ENCODE data around the gene COPA.

Gene COPA

DNA sequence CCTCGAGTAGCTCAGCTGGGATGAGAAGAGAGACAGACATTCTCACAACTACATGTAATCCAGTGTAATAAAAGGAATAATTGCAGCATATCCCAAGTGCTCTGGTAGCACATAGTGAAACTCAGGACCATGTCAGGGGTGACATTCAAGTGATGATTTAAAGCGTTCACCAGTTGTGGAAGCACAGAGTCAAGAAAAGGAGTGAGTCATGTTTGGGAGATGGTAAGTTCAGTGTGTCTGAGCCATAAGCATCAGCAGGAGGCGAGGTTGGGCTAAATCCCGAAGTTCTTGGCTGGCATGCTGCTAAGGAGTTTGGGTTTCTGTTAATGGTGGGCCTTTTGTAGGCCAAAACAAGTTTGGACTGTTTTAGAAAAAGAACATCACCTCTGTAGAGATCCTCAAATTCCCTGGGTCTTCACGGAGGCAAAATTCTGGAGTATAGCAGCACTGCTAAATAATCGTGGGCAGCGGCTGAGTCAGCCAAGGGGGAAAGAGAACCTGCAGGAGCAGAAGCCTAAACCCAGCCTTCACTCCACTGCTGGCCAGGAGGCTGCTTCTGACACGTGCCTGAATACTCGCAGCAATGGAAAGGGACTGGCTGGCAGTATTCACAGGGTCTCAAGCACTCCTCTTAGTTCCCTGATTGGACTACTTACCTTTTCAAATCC is 16.6 kb upstream of the COPA start:
- Histone ChIP-seq H3K4me3 (ENCODE audit: low read length) (no peak overlapping the region), H3K27ac (ENCODE audit: low read depth, low read length) (no peak overlapping the region), H3K36me3 (ENCODE audit: control insufficient read depth, insufficient read depth, low read length) (peaks cover 27% of the 10 kb centered on the region), H3K27me3 (ENCODE audit: control insufficient read depth, insufficient read depth, low read length) (no peaks in the 10 kb centered on the region), H3K9ac (ENCODE audit: low read length) (no peak overlapping the region), H3K4me1 (ENCODE audit: control insufficient read depth, insufficient read depth, low read length) (no peaks in the 10 kb centered on the region)

DNA sequence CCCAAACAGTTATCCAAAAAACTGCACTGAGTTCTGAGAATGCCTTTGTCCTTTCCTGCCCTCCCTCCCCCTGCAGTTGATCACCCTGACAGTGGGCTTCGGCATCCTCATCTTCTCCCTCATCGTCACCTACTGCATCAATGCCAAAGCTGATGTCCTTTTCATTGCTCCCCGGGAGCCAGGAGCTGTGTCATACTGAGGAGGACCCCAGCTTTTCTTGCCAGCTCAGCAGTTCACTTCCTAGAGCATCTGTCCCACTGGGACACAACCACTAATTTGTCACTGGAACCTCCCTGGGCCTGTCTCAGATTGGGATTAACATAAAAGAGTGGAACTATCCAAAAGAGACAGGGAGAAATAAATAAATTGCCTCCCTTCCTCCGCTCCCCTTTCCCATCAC is 15.0 kb upstream of the COPA start:
- H3K4me1 ChIP-seq (ENCODE audit: control insufficient read depth, insufficient read depth, low read length): no peaks in the 10 kb centered on the region
- H3K27ac ChIP-seq (ENCODE audit: low read depth, low read length): no peak overlapping the region
- H3K27me3 ChIP-seq (ENCODE audit: control insufficient read depth, insufficient read depth, low read length): no peaks in the 10 kb centered on the region
- H3K36me3 ChIP-seq (ENCODE audit: control insufficient read depth, insufficient read depth, low read length): peaks cover 40% of the 10 kb centered on the region
- H3K4me3 ChIP-seq (ENCODE audit: low read length): no peak overlapping the region
- H3K9ac ChIP-seq (ENCODE audit: low read length): no peak overlapping the region

DNA sequence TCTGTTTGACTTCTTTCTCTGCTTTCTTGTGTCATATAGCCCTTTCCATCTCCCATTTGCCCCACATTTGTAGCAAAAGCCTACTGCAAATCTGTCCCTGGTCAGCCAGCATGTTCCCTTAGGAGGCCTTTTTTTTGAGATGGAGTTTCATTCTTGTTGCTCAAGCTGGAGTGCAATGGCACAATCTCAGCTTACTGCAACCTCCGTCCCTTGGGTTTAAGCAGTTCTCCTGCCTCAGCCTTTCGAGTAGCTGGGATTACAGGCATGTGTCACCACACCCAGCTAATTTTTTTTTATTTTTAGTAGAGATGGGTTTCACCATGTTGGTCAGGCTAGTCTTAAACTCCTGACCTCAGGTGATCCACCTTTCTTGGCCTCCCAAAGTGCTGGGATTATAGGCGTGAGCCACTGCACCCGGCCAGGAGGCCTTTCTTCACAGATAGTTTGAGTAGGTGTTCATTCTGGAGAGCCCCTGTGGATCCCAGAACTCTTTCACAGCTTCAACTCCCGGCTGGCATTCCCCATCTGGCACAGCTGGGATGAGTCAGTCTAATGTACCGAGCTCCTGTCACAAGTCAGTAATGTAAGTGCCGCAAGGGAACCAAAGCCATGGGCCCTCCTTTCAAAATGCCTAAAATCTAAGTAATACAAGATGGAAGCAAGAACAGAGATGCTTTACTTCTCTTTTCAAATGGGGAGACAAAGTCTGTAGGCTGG is 14.4 kb upstream of the COPA start:
- peaks cover 46% of the 10 kb centered on the region for H3K36me3 ChIP-seq (ENCODE audit: control insufficient read depth, insufficient read depth, low read length)
- H3K27me3 ChIP-seq (ENCODE audit: control insufficient read depth, insufficient read depth, low read length): no peaks in the 10 kb centered on the region
- no peak overlapping the region for H3K9ac ChIP-seq (ENCODE audit: low read length)
- H3K4me3 ChIP-seq (ENCODE audit: low read length): no peak overlapping the region
- no peaks in the 10 kb centered on the region for H3K4me1 ChIP-seq (ENCODE audit: control insufficient read depth, insufficient read depth, low read length)
- H3K27ac ChIP-seq (ENCODE audit: low read depth, low read length): no peak overlapping the region

DNA sequence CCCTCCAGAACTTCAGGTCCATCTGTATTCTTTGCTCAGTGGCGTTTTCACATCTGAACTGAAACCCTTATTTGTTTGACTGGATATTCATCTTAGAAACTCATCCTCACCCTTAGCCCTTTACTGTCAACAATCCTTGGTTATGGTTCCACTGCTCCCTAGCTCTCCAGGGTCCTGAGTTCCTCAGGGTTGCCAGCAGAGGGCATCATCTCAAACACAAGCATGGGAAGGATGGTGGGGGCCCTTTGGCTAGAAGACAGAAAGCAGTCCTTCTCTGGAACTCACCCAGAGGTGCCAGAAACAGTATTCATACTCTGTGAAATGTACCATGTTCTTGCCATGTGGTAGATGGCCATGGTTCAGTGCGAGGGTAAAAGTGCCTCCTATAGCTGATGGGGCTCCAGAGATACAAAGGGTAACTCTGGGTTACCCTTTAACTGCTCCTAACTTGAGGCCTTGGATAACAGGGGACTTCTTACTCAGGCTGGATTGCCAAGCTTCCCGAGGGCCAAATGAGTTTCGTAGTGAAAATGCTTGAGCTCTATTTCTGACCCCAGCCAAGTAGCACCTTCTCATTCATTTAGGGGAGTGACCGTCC is 11.4 kb upstream of the COPA start:
- peaks cover 66% of the 10 kb centered on the region for H3K36me3 ChIP-seq (ENCODE audit: control insufficient read depth, insufficient read depth, low read length)
- H3K4me1 ChIP-seq (ENCODE audit: control insufficient read depth, insufficient read depth, low read length): no peaks in the 10 kb centered on the region
- no peak overlapping the region for H3K27ac ChIP-seq (ENCODE audit: low read depth, low read length)
- no peak overlapping the region for H3K4me3 ChIP-seq (ENCODE audit: low read length)
- H3K27me3 ChIP-seq (ENCODE audit: control insufficient read depth, insufficient read depth, low read length): no peaks in the 10 kb centered on the region
- H3K9ac ChIP-seq (ENCODE audit: low read length): no peak overlapping the region

DNA sequence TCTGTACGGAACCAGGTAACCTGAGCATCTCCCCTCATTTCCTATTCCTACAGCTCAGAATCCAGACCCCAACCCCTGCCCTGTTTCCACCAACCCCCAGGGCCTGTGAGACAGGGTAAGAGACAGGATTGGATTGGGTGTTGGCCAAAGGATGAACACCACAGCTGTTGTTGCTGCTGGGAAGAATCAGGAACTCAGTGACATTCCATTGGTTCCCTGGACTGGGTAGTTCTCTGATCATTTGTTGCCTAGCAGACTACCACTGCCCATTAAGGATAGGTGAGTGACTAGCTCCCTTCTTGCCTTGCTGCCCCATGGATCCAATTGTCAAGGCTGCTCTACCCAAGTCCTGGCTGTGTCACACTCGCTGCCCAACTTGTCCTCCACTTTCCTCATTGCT is 10.2 kb upstream of the COPA start:
- Histone ChIP-seq H3K4me1 (ENCODE audit: control insufficient read depth, insufficient read depth, low read length) (no peaks in the 10 kb centered on the region), H3K4me3 (ENCODE audit: low read length) (no peak overlapping the region), H3K36me3 (ENCODE audit: control insufficient read depth, insufficient read depth, low read length) (peaks cover 75% of the 10 kb centered on the region), H3K9ac (ENCODE audit: low read length) (no peak overlapping the region), H3K27me3 (ENCODE audit: control insufficient read depth, insufficient read depth, low read length) (no peaks in the 10 kb centered on the region), H3K27ac (ENCODE audit: low read depth, low read length) (no peak overlapping the region)

DNA sequence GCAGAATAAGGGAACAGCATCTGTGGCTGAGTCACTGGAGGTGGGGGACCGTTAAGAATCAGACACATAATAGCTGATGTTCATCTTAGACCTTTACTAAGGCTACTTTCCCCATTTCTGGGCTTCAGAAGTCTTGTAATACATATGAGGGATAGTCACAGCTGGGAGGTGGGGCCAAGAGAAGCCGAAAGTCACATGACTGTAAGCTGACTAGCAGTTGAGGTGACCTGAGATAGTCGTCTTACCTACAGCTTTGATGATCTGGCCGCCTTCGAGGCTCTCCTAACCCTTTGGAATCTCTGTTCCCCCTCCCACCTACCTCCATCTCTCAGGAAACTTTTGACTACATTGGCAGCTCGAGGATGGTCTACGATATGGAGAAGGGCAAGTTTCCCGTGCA is 9.5 kb upstream of the COPA start:
- no peaks in the 10 kb centered on the region for H3K27me3 ChIP-seq (ENCODE audit: control insufficient read depth, insufficient read depth, low read length)
- peaks cover 69% of the 10 kb centered on the region for H3K36me3 ChIP-seq (ENCODE audit: control insufficient read depth, insufficient read depth, low read length)
- H3K27ac ChIP-seq (ENCODE audit: low read depth, low read length): no peak overlapping the region
- no peak overlapping the region for H3K4me3 ChIP-seq (ENCODE audit: low read length)
- no peak overlapping the region for H3K9ac ChIP-seq (ENCODE audit: low read length)
- no peaks in the 10 kb centered on the region for H3K4me1 ChIP-seq (ENCODE audit: control insufficient read depth, insufficient read depth, low read length)

DNA sequence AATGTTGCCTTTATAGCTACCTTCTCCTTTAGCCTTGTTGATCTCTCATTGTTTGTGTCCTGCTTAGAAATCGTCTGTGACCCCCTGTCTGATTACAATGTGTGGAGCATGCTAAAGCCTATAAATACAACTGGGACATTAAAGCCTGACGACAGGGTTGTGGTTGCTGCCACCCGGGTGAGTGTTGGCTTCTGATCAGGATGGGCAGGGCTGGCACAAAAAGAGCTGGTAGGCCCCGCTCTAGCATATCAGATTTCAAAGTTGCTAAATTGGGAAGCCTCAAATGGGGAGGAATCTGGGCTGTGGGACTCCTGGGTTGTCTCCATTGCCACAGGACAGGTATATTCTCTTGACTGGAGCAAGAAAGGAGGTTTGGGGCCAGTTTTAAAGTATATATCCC is 8.6 kb upstream of the COPA start:
- Histone ChIP-seq H3K4me1 (ENCODE audit: control insufficient read depth, insufficient read depth, low read length) (no peaks in the 10 kb centered on the region), H3K4me3 (ENCODE audit: low read length) (no peak overlapping the region), H3K27ac (ENCODE audit: low read depth, low read length) (no peak overlapping the region), H3K36me3 (ENCODE audit: control insufficient read depth, insufficient read depth, low read length) (peaks cover 66% of the 10 kb centered on the region), H3K27me3 (ENCODE audit: control insufficient read depth, insufficient read depth, low read length) (no peaks in the 10 kb centered on the region), H3K9ac (ENCODE audit: low read length) (no peak overlapping the region)

DNA sequence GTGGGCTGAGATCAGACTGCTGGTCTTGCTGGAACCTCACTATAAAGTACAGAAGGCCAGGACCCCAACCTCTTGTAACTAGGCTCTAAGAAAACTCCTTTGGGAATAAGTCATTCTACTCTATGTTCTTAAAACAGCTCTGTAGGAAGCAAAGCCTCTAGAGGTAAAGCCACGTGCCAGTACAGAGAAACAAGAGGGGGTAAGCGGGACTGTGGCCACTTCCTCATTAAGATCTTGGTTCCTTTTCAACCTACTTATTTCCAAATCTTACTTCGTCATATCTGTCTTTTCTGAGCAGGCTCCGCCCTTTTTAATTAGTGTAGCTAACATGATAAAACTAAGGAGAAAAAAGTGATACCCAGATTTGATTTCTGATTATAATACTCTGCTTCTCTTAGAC is 3.9 kb upstream of the COPA start:
- Histone ChIP-seq H3K4me1 (ENCODE audit: control insufficient read depth, insufficient read depth, low read length) (no peaks in the 10 kb centered on the region), H3K36me3 (ENCODE audit: control insufficient read depth, insufficient read depth, low read length) (peaks cover 32% of the 10 kb centered on the region), H3K9ac (ENCODE audit: low read length) (no peak overlapping the region), H3K27me3 (ENCODE audit: control insufficient read depth, insufficient read depth, low read length) (no peaks in the 10 kb centered on the region), H3K27ac (ENCODE audit: low read depth, low read length) (no peak overlapping the region), H3K4me3 (ENCODE audit: low read length) (no peak overlapping the region)

DNA sequence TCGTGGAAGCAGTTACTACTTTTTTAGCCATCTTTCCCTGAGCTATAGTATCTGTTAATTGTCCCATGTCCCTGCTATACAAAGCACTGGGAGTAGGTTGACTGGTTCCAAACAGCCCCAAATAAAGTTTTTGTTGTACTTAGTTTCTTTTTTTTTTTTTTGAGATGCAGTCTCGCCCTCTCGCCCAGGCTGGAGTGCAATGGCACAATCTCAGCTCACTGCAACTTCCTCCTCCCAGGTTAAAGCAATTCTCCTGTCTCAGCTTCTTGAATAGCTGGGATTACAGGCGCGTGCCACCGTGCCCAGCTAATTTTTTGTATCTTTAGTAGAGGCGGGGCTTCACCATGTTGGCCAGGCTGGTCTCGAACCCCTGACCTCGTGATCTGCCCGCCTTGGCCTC is 3.4 kb upstream of the COPA start:
- no peak overlapping the region for H3K4me3 ChIP-seq (ENCODE audit: low read length)

DNA sequence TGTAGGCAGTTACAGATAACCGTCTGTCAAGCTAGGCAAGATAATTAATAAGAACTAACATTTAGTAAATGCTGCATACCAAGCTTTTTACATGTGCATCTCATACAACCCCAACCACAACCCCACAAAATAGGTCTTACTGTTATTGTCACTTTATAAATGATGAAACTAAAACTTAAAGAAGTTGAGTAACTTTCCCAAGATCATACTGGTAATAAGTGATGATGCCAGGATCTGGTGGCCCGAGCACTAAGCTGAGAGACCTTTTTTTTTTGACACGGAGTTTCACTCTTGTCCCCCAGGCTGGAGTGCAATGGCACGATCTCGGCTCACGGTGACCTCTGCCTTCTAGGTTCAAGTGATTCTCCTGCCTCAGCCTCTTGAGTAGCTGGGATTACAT is 1.9 kb upstream of the COPA start:
- H3K9ac ChIP-seq (ENCODE audit: low read length): no peak overlapping the region
- H3K4me3 ChIP-seq (ENCODE audit: low read length): no peak overlapping the region
- no peaks in the 10 kb centered on the region for H3K27me3 ChIP-seq (ENCODE audit: control insufficient read depth, insufficient read depth, low read length)
- H3K36me3 ChIP-seq (ENCODE audit: control insufficient read depth, insufficient read depth, low read length): peaks cover 17% of the 10 kb centered on the region
- H3K27ac ChIP-seq (ENCODE audit: low read depth, low read length): no peak overlapping the region
- peaks cover 3% of the 10 kb centered on the region for H3K4me1 ChIP-seq (ENCODE audit: control insufficient read depth, insufficient read depth, low read length)

More for the DNA sequence above, 3.4 kb upstream of the COPA start:
- no peak overlapping the region for H3K27ac ChIP-seq (ENCODE audit: low read depth, low read length)
- no peaks in the 10 kb centered on the region for H3K27me3 ChIP-seq (ENCODE audit: control insufficient read depth, insufficient read depth, low read length)
- H3K36me3 ChIP-seq (ENCODE audit: control insufficient read depth, insufficient read depth, low read length): peaks cover 31% of the 10 kb centered on the region
- peaks cover under 1% of the 10 kb centered on the region for H3K4me1 ChIP-seq (ENCODE audit: control insufficient read depth, insufficient read depth, low read length)
- H3K9ac ChIP-seq (ENCODE audit: low read length): no peak overlapping the region

DNA sequence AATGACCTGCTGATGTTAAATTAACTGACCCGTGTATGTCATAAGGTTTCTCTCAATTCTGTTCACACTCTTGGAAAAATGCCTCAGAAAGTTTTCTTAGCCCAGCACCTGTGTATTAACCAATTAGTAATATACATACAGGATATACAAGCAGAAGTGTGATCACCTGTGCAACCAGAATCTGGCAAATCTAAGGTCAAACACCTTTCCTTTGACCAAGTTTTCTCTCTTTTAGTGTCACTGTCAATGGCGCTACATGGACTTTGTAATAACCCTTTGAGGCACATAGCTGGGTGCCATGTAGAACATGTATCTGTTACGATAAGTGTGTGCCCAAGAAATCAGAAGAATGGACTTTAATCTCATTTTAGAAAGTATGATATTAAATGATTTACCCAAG is 1.2 kb upstream of the COPA start:
- H3K4me1 ChIP-seq (ENCODE audit: control insufficient read depth, insufficient read depth, low read length): peaks cover 3% of the 10 kb centered on the region
- no peak overlapping the region for H3K9ac ChIP-seq (ENCODE audit: low read length)
- H3K36me3 ChIP-seq (ENCODE audit: control insufficient read depth, insufficient read depth, low read length): peaks cover 13% of the 10 kb centered on the region
- H3K27me3 ChIP-seq (ENCODE audit: control insufficient read depth, insufficient read depth, low read length): no peaks in the 10 kb centered on the region
- H3K27ac ChIP-seq (ENCODE audit: low read depth, low read length): no peak overlapping the region
- peak overlapping the region; percentile 96 for H3K4me3 ChIP-seq (ENCODE audit: low read length)

DNA sequence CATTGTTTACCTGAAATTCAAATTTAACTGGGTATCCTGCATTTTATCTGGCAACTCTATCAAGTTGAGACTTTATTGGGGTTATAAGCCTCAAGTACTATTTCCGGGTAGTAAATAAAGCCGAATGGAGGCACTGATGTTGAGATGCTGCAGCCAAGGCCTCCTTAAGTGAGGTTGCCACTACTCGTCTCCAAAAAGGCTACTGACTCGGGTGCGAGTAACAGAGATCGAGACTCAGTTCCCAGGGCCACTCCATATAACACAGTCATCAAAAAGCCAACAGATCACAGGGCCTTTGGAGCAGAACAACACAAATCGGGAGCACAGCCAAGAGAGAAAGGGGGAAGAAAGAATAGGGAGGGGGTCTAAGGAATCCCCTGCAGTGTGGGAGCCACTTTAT is 524 bp downstream of the COPA start:
- Histone ChIP-seq H3K27me3 (ENCODE audit: control insufficient read depth, insufficient read depth, low read length) (no peaks in the 10 kb centered on the region), H3K27ac (ENCODE audit: low read depth, low read length) (peak overlapping the region; percentile 88), H3K4me3 (ENCODE audit: low read length) (peak overlapping the region; percentile 96), H3K36me3 (ENCODE audit: control insufficient read depth, insufficient read depth, low read length) (peaks cover 12% of the 10 kb centered on the region), H3K4me1 (ENCODE audit: control insufficient read depth, insufficient read depth, low read length) (peaks cover 3% of the 10 kb centered on the region), H3K9ac (ENCODE audit: low read length) (peak overlapping the region; percentile 99)

DNA sequence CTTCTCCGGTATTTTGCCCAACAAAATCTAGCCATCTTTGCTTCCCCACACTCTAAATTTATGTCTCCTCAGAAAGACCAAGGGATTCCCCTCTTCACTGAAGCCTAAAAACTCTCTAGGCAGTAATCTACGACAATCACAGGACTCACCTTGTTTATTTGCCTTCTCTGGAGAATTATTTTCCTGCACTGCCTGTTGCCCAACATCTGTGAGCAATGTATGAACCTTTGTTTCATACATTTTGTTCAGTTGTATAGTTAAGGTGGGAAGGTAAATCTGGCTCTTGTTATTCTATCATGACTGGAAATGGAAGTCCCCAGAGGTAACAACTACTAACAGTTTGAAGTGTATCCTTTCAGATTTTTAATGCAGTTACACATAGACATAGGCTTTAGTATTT is 2.2 kb downstream of the COPA start:
- Histone ChIP-seq H3K9ac (ENCODE audit: low read length) (no peak overlapping the region), H3K4me3 (ENCODE audit: low read length) (no peak overlapping the region), H3K27ac (ENCODE audit: low read depth, low read length) (no peak overlapping the region)

More for the DNA sequence above, 2.2 kb downstream of the COPA start:
- H3K36me3 ChIP-seq (ENCODE audit: control insufficient read depth, insufficient read depth, low read length): peaks cover 12% of the 10 kb centered on the region
- H3K4me1 ChIP-seq (ENCODE audit: control insufficient read depth, insufficient read depth, low read length): peaks cover 3% of the 10 kb centered on the region
- H3K27me3 ChIP-seq (ENCODE audit: control insufficient read depth, insufficient read depth, low read length): no peaks in the 10 kb centered on the region

Measured in rectal smooth muscle tissue (tissue), 1 donor.